Activated CD4-positive, alpha-beta T cell treated with anti-CD3 and anti-CD28 coated beads for 4 hours (primary cell): ENCODE measurements around the gene SLC4A1.
A peak's percentile ranks its signal among the peaks of the same experiment; 100 is the strongest.

Experiments
- DNase-seq, 2 donors: peaks; one replicate each; pipeline ENCODE4 v3.0.0-alpha.2; 2020

Gene SLC4A1

DNA sequence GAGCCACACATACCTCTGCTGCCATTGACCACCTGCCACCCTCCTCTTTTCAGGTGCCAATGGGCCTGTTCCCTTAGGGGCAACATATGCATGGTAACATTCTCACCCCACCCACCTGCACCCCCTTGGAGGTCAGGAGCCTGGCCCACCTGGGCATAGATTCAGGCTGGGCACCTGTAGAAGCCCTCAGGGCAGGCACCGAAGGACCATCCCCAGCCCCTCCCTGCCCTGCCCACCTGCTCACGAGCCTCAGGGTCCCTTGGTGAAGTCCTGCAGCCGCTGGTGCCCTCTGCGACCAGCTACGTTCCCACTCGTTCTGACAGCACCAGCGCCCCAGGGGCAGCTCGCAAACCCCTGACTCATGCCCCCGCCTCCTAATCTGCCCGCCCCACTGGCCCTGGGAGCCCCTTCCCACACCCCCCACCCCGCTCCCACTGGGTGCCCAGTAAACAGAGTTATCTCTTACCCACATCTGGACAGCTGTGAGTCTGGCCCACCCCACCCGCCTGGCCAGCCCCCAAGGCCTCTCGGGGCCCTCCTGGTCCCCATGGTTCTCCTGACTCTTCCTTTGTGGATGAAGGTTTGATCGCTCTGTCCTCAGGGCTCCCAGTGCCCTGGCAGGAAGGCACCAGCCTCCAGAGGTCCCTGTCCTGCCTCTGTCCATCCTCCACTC is at the start of gene SLC4A1:
TSS of gene SLC4A1 (minus strand) at position 318 of the 673 bp plus-strand sequence. CDS start 5,269 bp downstream, outside the sequence.
- DNase-seq: no peak

DNA sequence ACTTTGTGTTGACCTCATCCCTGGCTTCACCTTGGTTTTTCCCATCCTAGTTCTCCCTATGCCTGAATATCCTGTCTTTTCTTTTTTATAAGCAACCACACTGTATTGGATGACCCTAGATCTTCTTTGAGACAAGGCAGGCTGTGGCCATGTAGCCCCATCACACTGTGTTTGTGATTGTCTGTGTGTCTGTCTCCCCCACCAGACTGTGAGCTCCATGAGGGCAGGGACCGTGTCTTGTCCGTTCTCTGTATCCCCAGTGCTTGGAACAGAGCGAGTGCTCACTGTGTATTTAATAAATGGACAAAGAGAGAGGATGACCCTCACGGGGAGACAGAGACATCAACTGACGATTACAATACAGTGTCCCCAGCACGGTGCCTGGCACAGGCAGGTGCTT is 49.6 kb upstream of the SLC4A1 start:
- DNase-seq: no peak

DNA sequence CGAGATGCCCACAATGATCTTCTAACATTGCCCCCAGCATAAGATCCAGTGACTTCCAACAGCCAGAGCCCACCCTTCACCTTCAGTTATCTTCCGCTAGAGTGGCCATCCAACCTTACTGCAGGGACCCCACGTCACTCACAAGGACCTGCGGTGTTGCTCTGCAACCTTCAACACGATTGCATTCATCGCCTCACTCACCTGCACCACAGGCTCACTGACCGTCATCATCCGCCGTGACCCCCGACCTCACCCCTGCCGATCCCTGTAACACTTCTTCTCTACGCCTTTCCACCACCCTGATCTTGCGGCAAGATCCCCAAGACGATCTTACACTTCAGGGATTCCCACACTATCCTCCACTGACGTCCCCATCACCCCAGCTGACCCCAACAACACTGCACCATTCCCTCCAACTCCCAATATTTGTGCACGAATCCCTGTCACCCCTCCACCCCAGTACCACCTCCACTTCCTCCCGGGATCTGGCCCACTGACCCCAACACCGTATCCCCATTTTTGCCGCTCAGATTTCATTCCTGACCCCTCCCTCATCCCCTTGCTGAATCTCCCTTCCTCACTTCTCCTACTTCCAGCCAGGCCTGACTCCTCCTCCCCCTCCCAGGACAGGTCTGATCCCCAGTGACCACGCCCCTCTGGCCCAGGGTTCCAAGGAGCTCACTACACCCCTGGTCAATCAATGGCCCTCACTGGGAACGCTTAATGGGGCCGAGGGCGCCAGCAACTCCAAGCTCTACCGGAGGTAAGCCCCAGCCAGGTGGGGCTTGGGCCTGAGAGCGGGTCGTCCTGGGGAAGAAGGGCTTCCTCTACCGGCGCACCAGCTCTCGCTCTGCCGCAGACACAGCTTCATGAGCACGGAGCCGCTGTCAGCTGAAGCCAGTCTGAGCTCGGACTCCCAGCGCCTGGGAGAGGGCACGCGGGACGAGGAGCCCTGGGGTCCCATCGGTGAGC is 48.1 kb upstream of the SLC4A1 start:
- DNase-seq: no peak

DNA sequence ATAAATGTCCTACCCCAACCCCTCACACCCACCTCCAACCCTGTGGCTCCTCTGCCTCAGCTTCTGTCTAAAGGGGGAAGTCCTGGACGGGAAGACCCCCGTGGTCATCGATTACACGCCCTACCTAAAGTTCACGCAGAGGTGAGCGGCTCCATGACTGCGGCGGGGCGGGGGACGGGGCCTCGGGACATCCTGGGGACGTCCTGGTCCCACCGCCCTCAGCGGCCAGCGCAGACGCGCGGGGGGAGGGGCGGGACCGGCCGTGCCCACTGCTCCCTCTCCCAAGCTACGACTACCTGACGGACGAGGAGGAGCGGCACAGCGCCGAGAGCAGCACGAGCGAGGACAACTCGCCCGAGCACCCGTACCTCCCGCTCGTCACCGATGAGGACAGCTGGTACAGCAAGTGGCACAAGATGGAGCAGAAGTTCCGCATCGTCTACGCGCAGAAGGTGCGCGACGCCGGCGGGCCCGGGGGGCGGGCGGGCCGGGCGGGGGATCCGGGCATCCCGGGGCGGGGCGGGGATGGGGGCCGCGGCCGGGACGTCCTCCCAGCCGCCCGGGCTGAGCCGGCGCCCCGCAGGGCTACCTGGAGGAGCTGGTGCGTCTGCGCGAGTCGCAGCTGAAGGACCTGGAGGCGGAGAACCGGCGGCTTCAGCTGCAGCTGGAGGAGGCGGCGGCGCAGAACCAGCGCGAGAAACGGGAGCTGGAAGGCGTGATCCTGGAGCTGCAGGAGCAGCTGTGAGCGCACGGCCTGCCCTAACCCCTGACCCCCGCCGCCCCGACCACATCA is 47.1 kb upstream of the SLC4A1 start:
- peak in 1 of 2 donors; percentile 29 for DNase-seq

DNA sequence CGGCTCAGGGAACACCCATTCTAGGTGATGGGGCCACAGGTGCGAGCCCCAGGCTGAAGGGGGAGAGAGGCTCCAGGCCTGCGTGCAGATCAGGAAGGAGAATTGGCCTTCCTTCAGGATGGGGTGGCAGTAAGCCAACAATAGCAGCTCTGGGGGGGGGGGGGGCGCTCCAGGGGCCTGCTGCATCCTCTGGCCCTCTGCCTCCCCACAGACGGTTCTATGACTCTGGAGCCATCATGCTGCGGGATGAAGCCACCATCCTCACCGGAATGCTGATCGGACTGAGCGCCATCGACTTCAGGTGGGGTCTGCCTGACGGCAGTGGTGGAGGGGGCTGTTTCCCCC is 46.6 kb upstream of the SLC4A1 start:
- DNase-seq: no peak

DNA sequence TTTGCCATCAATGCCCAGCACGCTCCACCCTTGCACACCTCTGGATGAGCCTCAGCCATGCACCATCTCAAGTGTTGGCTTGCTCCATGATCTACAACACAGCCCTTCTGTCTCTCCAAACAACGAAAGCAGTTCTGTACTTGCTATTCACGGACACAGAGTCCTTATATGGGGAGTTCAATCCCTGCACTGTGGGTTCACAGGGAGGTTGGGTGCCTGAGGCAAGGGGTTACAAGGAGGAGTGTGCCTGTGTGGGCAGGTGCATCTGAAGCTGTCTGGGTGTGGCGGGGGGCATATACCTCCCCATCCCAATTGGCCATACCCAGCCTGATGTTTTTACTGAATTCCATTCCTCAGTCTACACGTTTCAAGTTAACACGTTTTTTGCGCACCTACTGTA is 46.1 kb upstream of the SLC4A1 start:
- DNase-seq: no peak

DNA sequence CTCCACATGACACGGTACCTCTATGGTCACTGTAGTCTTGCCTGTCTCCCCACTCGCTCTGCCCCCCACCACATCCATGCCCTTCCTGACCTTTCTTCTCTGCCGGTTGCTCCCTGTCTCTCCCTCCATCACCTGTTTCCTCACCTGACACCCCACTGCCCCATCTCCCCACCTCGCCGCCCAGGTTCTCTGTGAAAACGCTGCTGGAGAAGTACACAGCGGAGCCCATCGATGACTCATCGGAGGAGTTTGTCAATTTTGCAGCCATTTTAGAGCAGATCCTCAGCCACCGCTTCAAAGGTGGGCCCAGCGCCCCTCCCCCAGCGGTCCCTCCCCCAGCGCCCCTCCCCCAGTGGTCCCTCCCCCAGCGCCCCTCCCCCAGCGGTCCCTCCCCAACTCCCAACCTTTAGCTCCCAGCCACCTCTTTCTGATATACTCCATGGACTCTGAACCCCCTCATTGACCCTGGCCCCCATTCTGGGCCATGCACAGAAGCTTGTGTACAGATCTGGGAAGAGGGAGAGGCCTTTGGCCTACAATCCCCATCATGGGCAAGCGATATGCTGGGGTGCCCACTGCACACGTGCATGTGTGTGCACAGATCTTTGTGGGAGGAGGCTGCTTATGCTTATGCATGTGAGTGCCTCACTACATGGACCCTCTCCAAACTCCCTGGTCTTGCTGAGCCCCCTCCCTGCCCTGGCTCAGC is 44.6 kb upstream of the SLC4A1 start:
- no peak for DNase-seq

DNA sequence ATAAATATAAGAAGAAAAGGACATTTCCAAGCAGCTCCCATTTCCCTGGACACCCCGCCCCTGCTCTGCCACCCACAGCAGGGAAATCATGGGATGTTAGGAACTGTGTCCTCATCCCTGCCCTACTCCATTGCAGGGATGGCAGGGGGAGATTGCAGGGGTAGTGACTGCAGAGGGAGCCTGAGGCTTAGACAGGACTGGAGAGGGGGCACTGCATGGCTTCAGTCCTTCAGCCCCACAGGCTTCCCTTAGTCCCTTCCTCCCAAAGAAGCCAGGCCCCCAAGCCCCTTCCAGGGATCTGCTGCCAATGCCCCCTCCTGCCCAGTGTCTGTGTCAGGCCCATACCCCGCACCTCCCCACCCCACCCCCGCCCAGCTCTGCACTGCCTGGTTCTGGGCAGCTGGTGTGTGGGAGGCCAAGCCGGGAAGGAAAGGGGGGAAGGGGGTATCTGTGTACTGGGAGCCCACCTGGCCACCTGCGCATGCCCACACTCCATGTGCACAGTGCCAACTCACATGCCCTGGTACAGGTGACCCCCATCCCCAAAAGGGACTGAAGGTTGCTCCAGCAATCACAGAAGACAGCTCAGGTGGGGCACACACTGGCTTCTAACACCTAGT is 43.7 kb upstream of the SLC4A1 start:
- DNase-seq: no peak

DNA sequence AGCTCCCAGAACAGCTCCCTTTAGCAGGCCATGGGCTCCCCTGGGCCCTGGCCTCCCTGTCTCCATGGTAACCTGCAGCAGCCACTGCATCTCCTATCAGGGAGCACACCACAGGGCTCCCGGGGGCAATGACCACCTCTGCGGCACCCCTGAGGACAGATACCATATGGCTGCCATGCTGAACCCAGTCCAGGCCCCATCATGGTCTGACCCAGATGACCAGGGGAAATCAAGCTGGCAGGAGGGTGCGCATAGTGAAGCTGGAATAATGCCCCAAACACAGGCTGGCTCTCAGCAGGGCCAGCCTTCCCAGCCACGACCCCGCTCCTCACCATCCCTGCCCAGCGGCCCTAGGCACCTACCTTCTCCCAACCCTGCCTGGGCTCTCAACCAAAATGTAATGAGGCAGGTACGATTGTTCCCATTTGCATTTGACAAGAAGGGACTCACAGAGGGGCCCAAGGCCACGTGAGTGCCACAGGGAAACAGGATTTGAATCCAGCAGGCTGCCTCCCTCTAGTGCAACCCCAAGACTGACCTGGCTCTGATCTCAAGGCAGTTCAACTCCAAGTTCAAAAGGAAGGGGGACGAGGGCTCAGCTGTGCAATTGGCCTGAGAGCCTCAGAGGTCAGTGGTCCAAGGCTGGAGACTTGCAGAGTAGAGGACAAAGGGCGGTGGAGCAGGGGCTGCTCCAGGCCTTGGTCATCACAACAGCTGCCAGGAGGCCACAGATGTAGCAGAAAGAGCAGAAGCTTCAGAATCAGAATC is 42.9 kb upstream of the SLC4A1 start:
- no peak for DNase-seq

DNA sequence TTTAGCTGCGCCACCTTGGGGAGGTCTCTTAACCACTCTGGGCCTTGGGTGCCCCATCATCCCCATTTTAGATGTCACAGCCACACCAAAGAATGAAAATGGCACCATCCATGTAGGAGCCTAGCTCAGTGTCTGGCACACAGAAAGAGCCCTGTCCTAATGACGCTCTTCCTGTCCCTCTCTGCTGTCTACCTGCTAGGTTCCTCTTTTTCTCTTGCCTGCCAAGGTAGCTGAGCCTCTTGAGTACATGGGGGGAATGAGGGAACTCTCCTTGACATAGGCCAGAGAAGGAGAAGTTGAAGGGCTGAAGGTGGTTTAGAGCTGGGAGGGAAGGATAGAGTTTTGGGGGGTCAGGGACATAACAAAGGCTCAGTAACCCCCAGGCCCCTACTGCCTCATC is 42.3 kb upstream of the SLC4A1 start:
- no peak for DNase-seq

DNA sequence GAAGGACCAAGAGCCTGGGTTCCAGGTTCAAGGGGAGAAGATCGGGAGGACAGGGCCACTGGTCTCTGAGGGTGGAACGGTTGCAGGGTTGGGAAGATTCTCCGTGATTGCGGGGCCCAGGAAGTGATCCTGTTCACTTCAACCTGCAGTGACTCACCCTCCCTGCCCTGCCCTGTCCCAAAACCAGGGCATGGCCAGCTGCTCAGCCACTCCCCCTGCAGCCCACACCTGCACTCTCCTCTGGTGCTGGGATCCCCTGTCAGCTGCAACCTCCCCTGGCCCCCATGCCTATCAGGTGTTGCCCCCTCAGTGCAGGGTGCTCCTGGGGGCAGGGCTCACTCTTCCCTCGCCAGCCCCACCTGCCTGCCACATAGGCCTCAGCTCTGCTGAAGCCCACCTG is 41.5 kb upstream of the SLC4A1 start:
- no peak for DNase-seq

DNA sequence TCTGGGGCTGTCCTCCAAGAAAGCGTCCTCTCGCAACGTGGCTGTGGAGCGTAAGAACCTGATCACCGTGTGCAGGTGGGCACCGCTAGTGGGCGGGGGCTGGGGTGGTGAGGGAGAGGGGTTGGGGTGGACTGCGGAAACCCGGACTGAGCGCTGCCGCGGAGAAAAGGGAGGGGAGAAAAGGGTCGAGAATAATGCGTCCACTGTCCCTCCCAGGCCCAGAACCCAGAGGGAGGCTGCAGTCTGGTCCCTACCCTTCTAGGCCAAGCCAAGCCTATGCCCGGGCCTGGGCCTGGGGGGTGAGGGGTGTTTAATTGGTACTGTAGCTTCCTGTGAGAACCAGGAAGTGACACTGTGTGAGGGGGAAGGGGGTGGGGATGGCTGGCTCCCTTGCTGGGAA is 40.9 kb upstream of the SLC4A1 start:
- DNase-seq: no peak

DNA sequence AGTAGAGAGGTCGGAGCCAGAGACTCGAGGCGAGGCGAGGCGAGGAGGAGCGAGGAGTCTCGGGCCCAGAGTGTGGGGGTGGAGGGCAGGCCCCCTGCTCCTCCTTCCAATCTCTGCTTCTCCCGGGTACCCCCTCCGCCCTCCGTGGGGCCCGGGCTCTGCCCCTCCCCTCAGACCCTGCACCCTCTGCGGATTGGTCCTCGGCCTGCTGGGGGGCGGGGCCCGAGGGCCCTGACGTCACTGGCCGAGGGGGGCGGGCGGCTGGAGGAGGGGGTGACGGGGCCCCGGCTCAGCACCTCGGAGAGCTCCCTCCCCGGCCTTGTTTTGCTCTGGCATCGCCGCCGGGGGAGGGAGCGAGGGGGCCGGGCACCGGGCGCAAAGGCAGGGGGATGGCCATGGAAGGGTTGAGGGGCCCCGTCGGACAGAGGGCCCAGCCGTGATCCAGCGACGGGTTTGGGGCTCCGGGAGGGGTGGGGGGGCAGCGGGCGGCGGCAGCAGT is 40.4 kb upstream of the SLC4A1 start, which contains the start of gene RUNDC3A:
TSS of gene RUNDC3A (plus strand) at position 282 of the 499 bp plus-strand sequence. CDS start 232 bp downstream, outside the sequence.
- peak; percentile 79 to 80 for DNase-seq

DNA sequence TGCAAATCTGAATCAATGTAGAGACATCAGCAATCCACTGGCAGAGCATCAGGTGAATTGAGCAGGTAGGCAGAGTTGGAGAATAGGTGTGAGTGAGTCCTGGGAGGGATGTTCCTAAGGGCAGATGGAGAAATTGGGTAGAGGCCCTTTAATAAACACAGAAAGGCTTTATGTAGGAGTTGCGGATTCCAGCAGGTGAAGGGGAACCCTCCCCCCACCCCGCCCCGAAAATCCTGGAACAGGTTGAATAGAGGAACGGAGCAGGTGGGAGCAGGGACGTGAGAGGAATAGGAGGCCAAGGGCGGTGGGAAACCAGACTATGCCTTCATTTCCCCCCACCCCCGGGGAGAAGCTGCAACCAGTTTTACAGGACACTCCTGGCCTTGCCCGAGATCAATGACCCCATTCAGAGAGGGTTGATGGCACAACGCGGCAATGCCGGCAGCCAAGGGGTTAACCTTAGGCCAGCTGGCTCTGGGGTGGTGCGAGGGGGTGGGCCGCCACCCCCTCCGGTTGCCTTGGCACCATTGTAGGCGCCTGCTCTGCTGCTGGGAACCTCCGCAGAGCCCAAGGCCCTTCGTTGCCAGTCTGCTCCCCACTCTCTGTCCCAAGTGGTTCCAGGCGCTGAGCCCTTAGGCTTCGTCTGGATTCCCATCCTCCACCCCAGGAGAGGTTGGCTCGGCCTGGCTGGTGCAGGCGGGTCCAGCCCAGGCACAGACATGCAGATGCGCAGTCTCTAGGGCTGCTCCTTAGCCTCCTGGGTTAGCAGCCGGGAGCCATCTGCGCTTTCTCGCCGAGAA is 39.7 kb upstream of the SLC4A1 start:
- no peak for DNase-seq

DNA sequence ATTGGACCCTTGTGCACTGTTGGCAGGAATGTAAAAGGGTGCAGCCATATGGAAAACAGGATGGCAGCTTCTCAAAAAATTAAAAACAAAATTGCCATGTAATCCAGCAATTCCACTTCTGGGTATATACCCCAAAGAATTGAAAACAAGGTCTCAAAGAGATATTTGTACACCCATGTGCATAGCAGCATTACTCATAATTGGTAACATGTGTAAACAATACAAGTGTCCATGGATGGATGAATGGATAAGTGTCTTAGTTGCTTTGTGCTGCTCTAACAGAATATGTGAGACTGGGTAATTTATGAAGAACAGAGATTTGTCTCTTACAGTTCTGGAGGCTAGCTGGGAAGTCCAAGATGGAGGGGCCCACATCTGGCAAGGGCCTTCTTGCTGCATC is 36.7 kb upstream of the SLC4A1 start:
- no peak for DNase-seq

DNA sequence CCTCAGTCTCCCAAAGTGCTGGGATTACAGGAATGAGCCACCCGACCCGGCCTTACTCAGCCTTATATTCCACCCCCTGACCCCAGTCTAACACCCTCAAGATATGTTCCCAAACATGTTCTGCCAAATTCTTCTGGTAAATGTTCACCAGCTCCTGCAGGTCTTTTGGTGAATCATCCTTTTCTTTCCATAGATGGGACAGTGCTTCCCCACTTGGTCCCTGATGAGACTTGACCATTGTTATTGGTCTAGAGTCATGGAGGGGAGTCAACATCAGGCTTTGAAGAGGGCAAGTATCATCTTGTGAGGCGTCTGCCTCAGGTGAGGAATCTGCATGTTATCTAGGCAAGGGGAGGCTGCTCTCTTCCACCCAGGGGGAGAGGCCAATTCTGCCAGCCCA is 30.0 kb upstream of the SLC4A1 start:
- no peak for DNase-seq

DNA sequence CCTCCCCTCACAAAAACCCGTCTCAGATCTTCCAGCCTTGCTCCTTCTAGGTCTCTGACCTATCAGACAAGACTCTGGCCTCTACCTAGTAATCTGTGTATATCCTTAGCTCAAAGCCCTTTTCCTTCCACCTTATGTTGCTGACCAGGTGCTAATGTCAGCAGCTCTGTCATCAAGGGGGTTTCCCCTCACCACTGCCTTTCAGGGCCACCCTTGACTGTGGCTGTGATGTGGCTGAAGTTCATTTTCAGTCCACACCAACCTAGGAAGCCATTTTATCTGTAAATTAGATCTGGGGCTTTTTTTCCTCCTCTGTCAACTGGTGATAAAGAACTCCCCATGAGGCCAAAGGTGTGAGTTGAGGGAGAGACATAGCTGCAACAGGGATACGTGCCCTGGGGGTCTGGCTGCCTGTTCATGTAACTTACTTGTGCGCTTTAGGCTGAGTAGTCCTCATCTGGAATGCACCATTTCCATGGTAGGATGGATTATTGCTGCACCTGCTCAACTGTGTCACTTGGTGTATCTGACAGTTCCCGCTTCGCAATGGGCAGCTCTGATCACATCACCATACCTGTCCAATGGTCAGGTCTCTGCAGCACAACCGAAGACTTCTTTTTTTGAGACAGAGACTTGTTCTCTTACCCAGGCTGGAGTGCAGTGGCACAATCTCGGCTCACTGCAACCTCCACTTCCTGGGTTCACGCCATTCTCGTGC is 25.7 kb upstream of the SLC4A1 start:
- no peak for DNase-seq

DNA sequence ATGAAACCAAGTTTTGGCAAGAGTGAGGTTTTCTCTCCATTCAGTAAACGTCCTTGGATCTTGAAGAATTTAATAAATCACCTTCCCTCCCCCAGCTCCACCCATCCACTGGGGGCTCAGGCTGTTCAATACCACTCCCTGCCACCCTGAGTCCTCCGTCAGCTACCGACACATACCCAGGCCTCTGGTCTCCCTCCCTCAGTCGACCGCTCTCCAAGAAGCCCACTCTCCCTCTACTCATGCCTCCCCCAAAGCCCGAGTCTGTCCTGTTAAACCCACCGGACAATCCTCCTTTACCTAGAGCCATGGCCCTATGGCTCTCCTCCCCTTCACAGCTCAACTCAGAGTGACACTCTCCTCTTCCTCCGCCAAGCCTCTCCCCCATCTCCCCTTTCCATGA is 19.7 kb upstream of the SLC4A1 start:
- DNase-seq: no peak

DNA sequence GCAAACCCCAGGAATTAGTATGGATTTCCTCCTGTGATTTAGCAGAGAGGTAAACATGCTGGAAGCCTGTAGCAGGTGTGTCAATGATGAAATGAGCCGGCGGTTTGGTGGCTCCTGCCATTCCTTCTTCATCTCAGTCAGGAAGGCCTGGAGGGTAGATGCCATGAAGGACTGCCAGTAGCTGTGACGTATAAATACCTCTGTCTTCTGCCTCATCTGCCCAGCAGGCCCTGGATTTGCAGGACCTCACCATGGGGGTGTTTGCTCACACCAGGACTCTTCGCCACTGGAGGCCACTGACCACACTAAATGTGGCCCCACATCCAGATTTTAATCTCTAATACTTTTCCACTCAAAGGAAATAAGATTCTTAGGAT is 16.1 kb upstream of the SLC4A1 start:
- no peak for DNase-seq
